ENCODE results near the gene TIFAB.

DNA sequence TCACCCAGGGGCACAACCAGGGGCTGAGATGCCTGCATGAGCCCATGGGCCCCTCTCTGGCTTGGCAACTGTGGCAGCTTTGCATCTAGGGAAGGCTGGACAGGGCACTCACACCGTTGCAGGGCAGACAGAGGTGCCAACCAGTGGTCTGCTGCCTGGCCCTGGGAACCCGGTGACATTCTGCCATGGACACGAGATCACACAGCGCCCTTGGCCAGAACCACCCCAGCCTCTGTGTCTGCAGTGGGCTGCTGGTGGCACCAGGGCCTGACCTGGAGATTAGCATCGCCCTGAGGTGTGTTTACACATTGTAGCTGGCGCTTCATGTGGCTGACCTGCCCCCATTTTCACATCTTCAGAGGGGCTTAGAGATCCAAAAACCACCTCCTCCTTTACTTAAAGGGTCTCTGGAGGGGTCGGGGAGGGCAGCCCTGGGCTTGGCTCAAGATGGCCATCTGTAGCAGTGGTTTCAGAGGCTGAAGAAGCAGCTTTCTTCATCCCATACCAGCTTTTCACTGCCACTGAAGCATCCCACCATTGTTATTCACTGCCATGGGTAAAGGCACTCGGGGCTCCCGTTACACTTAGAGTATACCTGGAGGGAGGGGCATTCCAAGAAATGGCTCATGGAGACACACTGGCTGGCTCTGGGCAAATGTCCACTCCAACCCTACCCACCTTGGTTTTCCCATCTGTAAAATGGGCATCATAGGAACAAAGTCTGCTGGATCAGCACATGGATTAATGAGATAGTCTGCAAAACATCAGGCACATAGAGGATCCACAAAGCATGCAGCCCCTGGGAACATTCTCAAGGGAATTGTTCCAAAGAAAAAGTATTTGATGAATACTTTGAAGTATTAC is 16.5 kb downstream of the TIFAB start:
- TF ChIP-seq, protein P1, sequence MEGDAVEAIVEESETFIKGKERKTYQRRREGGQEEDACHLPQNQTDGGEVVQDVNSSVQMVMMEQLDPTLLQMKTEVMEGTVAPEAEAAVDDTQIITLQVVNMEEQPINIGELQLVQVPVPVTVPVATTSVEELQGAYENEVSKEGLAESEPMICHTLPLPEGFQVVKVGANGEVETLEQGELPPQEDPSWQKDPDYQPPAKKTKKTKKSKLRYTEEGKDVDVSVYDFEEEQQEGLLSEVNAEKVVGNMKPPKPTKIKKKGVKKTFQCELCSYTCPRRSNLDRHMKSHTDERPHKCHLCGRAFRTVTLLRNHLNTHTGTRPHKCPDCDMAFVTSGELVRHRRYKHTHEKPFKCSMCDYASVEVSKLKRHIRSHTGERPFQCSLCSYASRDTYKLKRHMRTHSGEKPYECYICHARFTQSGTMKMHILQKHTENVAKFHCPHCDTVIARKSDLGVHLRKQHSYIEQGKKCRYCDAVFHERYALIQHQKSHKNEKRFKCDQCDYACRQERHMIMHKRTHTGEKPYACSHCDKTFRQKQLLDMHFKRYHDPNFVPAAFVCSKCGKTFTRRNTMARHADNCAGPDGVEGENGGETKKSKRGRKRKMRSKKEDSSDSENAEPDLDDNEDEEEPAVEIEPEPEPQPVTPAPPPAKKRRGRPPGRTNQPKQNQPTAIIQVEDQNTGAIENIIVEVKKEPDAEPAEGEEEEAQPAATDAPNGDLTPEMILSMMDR (IDR thresholded peaks at IDR 0.05): no peak
- TF ChIP-seq POLR2A (IDR thresholded peaks at IDR 0.05): no peak
